ENCODE data around the gene HKDC1. TPM values are rescaled to one million over a fixed set of nuclear protein-coding genes. Genes with fewer than 3 reads are reported as not detected.

Gene HKDC1
- total RNA-seq, 1 donor from 2014 or later: 125 TPM

DNA sequence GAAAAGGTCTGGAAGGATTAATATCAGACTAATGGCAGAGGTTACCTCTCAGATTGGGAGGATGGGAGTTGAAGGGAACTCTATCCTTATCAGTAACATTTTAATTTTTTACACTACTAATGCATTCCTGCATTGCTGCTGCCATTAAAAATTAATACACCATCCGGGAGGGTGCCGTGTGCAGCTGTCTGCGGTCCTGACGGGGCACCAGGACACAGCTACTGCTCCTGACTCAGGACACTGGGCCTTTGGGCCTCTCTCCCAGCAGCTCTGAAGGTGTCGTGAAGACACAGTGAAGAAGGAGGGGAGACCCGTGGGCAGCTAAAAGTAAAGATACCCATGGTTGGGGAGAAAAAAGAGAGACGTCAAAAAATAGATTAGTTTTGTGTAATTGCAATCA is 34.7 kb downstream of the HKDC1 start:
- no peak for DNase-seq (ENCODE audit: low read depth)
- H3K4me3 ChIP-seq (ENCODE audit: low read depth, low read length): no peak overlapping the region
- H3K27me3 ChIP-seq (ENCODE audit: control insufficient read depth, insufficient read depth, low read length): no peaks in the 10 kb centered on the region
- TF ChIP-seq, protein P1, sequence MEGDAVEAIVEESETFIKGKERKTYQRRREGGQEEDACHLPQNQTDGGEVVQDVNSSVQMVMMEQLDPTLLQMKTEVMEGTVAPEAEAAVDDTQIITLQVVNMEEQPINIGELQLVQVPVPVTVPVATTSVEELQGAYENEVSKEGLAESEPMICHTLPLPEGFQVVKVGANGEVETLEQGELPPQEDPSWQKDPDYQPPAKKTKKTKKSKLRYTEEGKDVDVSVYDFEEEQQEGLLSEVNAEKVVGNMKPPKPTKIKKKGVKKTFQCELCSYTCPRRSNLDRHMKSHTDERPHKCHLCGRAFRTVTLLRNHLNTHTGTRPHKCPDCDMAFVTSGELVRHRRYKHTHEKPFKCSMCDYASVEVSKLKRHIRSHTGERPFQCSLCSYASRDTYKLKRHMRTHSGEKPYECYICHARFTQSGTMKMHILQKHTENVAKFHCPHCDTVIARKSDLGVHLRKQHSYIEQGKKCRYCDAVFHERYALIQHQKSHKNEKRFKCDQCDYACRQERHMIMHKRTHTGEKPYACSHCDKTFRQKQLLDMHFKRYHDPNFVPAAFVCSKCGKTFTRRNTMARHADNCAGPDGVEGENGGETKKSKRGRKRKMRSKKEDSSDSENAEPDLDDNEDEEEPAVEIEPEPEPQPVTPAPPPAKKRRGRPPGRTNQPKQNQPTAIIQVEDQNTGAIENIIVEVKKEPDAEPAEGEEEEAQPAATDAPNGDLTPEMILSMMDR (IDR thresholded peaks at IDR 0.05; ENCODE audit: insufficient read depth, low read length, poor library complexity, severe bottlenecking): no peak
- H3K36me3 ChIP-seq (ENCODE audit: control insufficient read depth, insufficient read depth, low read length): peaks cover 10% of the 10 kb centered on the region

DNA sequence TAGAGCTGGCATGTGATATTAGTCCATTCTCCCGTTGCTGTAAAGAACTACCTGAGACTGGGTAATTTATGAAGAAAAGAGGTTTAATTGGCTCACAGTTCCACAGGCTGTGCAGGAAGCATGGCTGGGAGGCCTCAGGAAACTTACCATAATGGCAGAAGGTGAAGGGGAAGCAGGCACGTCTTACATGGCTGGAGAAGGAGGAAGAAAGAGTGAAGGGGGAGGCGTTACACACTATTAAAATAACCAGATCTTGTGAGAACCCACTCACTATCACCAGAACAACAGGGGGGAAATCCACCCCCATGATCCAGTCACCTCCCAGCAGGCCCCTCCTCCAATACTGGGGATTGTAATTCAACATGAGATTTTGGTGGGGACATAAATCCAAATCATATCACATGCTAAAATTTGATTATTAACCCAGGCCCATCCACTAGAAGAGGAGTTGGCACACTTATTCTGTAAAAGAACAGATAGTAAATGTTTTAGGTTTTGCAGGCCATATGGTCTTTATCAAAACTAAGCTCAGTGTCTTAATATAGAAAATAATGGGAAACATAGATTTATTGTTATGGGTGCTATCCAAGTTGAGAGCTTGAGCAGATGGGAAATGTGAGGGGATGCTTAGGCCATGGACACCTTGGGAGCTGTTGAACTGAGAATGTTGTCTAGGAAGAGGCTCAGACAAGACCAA is 39.6 kb downstream of the HKDC1 start:
- Histone ChIP-seq H3K27me3 (ENCODE audit: control insufficient read depth, insufficient read depth, low read length) (no peaks in the 10 kb centered on the region), H3K36me3 (ENCODE audit: control insufficient read depth, insufficient read depth, low read length) (peaks cover 3% of the 10 kb centered on the region), H3K4me3 (ENCODE audit: low read depth, low read length) (no peak overlapping the region)
- DNase-seq (ENCODE audit: low read depth): no peak
- TF ChIP-seq, protein P1 (IDR thresholded peaks at IDR 0.05; ENCODE audit: insufficient read depth, low read length, poor library complexity, severe bottlenecking): no peak

DNA sequence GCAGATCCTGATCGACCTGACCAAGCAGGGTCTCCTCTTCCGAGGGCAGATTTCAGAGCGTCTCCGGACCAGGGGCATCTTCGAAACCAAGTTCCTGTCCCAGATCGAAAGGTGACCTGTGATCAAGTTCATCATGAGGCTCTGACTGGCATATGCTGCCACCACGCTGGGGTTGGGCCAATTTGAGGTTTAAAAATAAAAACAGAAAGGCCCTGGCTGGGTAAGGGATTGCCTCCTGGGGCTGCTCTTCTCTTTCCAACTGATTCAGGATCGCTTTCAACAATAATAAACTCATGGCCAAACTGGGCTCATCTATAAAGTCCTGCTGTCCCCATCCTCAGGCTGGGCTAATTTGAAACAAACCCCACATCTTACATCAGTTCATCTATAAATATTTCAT is 41.1 kb downstream of the HKDC1 start:
- DNase-seq (ENCODE audit: low read depth): no peak
- no peaks in the 10 kb centered on the region for H3K27me3 ChIP-seq (ENCODE audit: control insufficient read depth, insufficient read depth, low read length)
- H3K4me3 ChIP-seq (ENCODE audit: low read depth, low read length): no peak overlapping the region

DNA sequence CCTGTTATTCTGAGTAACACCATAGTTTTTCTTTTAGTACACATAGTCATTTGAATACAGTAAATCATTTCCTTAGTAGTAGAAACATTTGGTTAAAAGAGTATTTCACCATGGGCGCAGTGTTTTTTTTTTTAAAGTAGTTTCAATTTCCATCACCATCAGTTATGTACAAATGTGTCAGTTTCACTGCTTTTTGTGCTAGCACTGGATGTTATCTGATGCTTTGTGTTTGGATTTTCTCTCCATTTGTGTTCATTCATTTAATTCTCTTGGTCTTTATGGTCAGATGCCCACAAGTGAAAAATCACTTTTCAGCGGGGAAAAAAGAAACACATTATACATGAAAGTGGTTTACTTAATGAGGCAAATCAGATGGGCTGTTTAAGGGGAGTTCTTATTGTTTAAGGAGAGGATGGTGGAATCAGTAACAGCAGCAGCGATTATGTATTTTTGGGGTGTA is 42.2 kb downstream of the HKDC1 start:
- Histone ChIP-seq H3K27me3 (ENCODE audit: control insufficient read depth, insufficient read depth, low read length) (no peaks in the 10 kb centered on the region), H3K36me3 (ENCODE audit: control insufficient read depth, insufficient read depth, low read length) (peaks cover 3% of the 10 kb centered on the region), H3K4me3 (ENCODE audit: low read depth, low read length) (no peak overlapping the region)
- DNase-seq (ENCODE audit: low read depth): no peak
- TF ChIP-seq, protein P1 (IDR thresholded peaks at IDR 0.05; ENCODE audit: insufficient read depth, low read length, poor library complexity, severe bottlenecking): no peak

More for the DNA sequence above, 41.1 kb downstream of the HKDC1 start:
- TF ChIP-seq, protein P1 (IDR thresholded peaks at IDR 0.05; ENCODE audit: insufficient read depth, low read length, poor library complexity, severe bottlenecking): no peak
- H3K36me3 ChIP-seq (ENCODE audit: control insufficient read depth, insufficient read depth, low read length): peaks cover 3% of the 10 kb centered on the region

DNA sequence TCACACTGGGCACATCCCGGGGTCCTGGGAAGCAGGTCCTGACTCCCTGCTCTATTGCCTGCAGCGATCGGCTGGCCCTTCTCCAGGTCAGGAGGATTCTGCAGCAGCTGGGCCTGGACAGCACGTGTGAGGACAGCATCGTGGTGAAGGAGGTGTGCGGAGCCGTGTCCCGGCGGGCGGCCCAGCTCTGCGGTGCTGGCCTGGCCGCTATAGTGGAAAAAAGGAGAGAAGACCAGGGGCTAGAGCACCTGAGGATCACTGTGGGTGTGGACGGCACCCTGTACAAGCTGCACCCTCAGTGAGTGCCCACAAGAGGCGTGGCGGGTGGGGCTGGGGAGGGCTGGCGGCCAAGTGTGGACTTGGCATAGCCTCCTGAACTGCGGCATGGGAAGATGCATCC is 45.4 kb downstream of the HKDC1 start:
- H3K27me3 ChIP-seq (ENCODE audit: control insufficient read depth, insufficient read depth, low read length): no peaks in the 10 kb centered on the region
- TF ChIP-seq, protein P1 (IDR thresholded peaks at IDR 0.05; ENCODE audit: insufficient read depth, low read length, poor library complexity, severe bottlenecking): no peak
- no peak overlapping the region for H3K4me3 ChIP-seq (ENCODE audit: low read depth, low read length)
- H3K36me3 ChIP-seq (ENCODE audit: control insufficient read depth, insufficient read depth, low read length): peaks cover 3% of the 10 kb centered on the region
- DNase-seq (ENCODE audit: low read depth): no peak

Data from kidney epithelial cell (primary cell).